Body of pancreas (tissue), 4 donors: ENCODE measurements around the gene KIAA0930.

Experiments used
- CTCF ChIP-seq, 7 experiments: fragments of 450-650 bp in 4 of 7; fragments of 200-600 bp in 3 of 7; sonication (generic) in 3 of 7; IDR thresholded peaks; one replicate each; pipeline ENCODE4 v1.5.1; 2016 to 2019; ENCODE audit warnings: antibody characterized with exemption in 7 of 7
- POLR2A ChIP-seq, 3 donors: fragments of 450-650 bp; IDR thresholded peaks; one replicate each; pipeline ENCODE4 v1.6.1; 2016; ENCODE audit warnings: antibody characterized with exemption in 3 of 3, mild to moderate bottlenecking in 2 of 3

DNA sequence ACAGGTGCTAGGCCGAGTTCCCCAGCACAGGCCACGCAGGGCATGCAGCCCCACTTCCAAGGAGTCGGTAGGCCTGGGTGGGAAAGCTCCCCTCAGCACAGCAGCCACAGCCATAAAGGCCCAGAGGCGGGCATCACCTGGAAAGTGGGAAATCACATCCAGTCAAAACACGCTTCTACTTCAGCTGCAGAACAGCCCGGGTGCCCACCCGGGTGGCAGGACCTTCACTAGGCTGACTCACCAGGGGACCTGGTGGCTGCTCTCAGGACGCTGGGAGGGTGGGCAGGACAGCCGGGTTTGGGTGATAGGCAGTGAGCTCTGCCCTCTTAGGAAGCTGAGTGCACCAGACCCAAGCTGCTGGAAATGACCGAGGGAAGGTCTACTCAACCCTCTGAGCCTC, 7.3 kb downstream of the KIAA0930 start:
- TF ChIP-seq CTCF (IDR thresholded peaks at IDR 0.05) (no peak), POLR2A (IDR thresholded peaks at IDR 0.05) (no peak)
